ENCODE measurements around the gene BIRC2.
A peak's percentile ranks its signal among the peaks of the same experiment; 100 is the strongest.

BIRC2 gene

DNA sequence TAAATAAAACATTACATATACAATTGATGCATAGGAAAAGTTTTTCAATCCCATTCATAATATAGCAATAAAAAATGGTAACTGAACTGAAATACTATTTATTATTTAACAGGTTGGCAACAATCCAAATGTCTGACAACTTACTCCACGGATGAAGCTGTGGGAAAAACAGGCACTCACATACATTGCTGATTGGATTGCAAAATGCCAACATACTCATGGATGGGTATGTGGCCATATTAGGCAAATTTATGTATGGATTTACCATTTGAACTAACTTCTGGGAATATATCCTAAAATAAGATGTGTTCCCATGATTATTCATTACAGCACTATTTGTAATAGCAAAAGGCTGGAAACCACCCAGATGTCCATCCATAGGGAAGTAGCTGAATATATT, 3.2 kb upstream of the BIRC2 start:
- Histone ChIP-seq H3K9me3 (replicated peaks; ENCODE audit: insufficient read depth, low read length) (no peaks in the 10 kb centered on the region), H3K9me2 (replicated peaks; ENCODE audit: insufficient read depth, low read length) (no peaks in the 10 kb centered on the region), H3K4me3 (ENCODE audit: low read length) (no peak overlapping the region), H3K9ac (ENCODE audit: low read length) (no peak overlapping the region), H3K27ac (ENCODE audit: low read length) (no peak overlapping the region), H3F3A (ENCODE audit: insufficient read depth, low read length) (peaks cover 17% of the 10 kb centered on the region), H2AFZ (ENCODE audit: low read length) (no peak overlapping the region), H3K4me2 (ENCODE audit: low read depth, low read length) (no peak overlapping the region), H4K20me1 (ENCODE audit: insufficient read depth, low read length) (no peaks in the 10 kb centered on the region), H3K27me3 (replicated peaks; ENCODE audit: insufficient read depth, low read length) (no peaks in the 10 kb centered on the region), H3K79me2 (ENCODE audit: low read length) (peaks cover 22% of the 10 kb centered on the region), H3K4me1 (ENCODE audit: low read length) (peaks cover 12% of the 10 kb centered on the region; the same call in 1 of the 2 replicates), H3K36me3 (replicated peaks; ENCODE audit: insufficient read depth, low read length) (no peaks in the 10 kb centered on the region)
- no peak for DNase-seq
- TF ChIP-seq EZH2phosphoT487 (IDR thresholded peaks at IDR 0.05; ENCODE audit: low read length) (no peak), EZH2 (optimal IDR thresholded peaks at IDR 0.05; ENCODE audit: low read depth, low read length) (no peak)
- TF ChIP-seq, protein P1, sequence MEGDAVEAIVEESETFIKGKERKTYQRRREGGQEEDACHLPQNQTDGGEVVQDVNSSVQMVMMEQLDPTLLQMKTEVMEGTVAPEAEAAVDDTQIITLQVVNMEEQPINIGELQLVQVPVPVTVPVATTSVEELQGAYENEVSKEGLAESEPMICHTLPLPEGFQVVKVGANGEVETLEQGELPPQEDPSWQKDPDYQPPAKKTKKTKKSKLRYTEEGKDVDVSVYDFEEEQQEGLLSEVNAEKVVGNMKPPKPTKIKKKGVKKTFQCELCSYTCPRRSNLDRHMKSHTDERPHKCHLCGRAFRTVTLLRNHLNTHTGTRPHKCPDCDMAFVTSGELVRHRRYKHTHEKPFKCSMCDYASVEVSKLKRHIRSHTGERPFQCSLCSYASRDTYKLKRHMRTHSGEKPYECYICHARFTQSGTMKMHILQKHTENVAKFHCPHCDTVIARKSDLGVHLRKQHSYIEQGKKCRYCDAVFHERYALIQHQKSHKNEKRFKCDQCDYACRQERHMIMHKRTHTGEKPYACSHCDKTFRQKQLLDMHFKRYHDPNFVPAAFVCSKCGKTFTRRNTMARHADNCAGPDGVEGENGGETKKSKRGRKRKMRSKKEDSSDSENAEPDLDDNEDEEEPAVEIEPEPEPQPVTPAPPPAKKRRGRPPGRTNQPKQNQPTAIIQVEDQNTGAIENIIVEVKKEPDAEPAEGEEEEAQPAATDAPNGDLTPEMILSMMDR (IDR thresholded peaks at IDR 0.05; ENCODE audit: low read length) = no peak

DNA sequence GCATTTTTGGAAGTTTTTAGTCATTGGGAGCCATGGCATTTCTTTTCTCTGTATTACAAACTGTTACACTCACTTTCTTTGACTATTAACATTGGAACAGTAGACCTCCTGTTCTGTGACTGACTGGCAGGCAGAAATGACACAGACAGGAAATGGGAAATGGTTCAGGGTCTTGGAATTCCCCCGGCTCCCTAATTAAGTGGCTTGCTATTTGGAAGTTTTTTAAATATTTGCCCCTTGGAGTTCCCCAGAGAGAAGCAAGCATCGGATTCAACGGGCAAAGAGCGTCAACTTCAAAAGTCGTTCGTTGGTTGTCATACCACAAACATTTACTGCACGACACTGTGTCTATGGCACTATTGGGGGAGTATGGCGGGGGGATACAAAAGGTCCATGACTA, 1.1 kb upstream of the BIRC2 start:
- peaks cover 17% of the 10 kb centered on the region for H3F3A ChIP-seq (ENCODE audit: insufficient read depth, low read length)
- H3K9me2 ChIP-seq (replicated peaks; ENCODE audit: insufficient read depth, low read length) = no peaks in the 10 kb centered on the region
- peaks cover 39% of the 10 kb centered on the region for H3K79me2 ChIP-seq (ENCODE audit: low read length)
- H2AFZ ChIP-seq (ENCODE audit: low read length) = no peak overlapping the region
- TF ChIP-seq, protein P1 (IDR thresholded peaks at IDR 0.05; ENCODE audit: low read length) = no peak
- peaks cover 15% of the 10 kb centered on the region; the same call in 1 of the 2 replicates for H3K4me1 ChIP-seq (ENCODE audit: low read length)
- H3K27ac ChIP-seq (ENCODE audit: low read length) = no peak overlapping the region
- H3K4me3 ChIP-seq (ENCODE audit: low read length) = peak overlapping the region; percentile 88
- H3K9me3 ChIP-seq (replicated peaks; ENCODE audit: insufficient read depth, low read length) = no peaks in the 10 kb centered on the region
- DNase-seq = no peak
- H3K9ac ChIP-seq (ENCODE audit: low read length) = peak overlapping the region; percentile 91; the same call in 1 of the 2 replicates
- H4K20me1 ChIP-seq (ENCODE audit: insufficient read depth, low read length) = no peaks in the 10 kb centered on the region
- no peaks in the 10 kb centered on the region for H3K27me3 ChIP-seq (replicated peaks; ENCODE audit: insufficient read depth, low read length)
- no peaks in the 10 kb centered on the region; the same call in 1 of the 2 replicates for H3K36me3 ChIP-seq (replicated peaks; ENCODE audit: insufficient read depth, low read length)
- H3K4me2 ChIP-seq (ENCODE audit: low read depth, low read length) = peak overlapping the region; percentile 52

DNA sequence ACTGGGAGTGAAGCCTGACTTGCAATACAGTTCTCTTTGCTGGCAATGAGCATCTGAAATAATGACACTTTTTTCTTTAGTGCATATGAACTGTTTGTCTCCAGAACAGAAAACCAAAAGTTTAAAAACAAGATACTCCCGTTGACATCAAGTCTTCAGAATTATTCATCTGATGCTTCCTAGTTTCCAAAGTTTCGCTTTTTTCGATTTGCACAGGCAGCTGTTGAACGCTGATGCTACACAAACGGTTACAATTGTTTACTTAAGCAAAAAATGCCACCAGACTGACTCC, 612 bp upstream of the BIRC2 start:
- no peaks in the 10 kb centered on the region for H3K9me2 ChIP-seq (replicated peaks; ENCODE audit: insufficient read depth, low read length)
- no peaks in the 10 kb centered on the region for H3K9me3 ChIP-seq (replicated peaks; ENCODE audit: insufficient read depth, low read length)
- peak; percentile 14 for DNase-seq
- peaks cover 39% of the 10 kb centered on the region for H3K79me2 ChIP-seq (ENCODE audit: low read length)
- H4K20me1 ChIP-seq (ENCODE audit: insufficient read depth, low read length) = no peaks in the 10 kb centered on the region
- H3K27ac ChIP-seq (ENCODE audit: low read length) = peak overlapping the region; percentile 94
- no peaks in the 10 kb centered on the region for H3K27me3 ChIP-seq (replicated peaks; ENCODE audit: insufficient read depth, low read length)
- peak overlapping the region; percentile 88 for H3K4me3 ChIP-seq (ENCODE audit: low read length)
- no peaks in the 10 kb centered on the region; the same call in 1 of the 2 replicates for H3K36me3 ChIP-seq (replicated peaks; ENCODE audit: insufficient read depth, low read length)
- TF ChIP-seq, protein P1 (IDR thresholded peaks at IDR 0.05; ENCODE audit: low read length) = no peak
- no peak for TF ChIP-seq EZH2phosphoT487 (IDR thresholded peaks at IDR 0.05; ENCODE audit: low read length)
- no peak for TF ChIP-seq EZH2 (optimal IDR thresholded peaks at IDR 0.05; ENCODE audit: low read depth, low read length)
- H3F3A ChIP-seq (ENCODE audit: insufficient read depth, low read length) = peaks cover 17% of the 10 kb centered on the region
- peak overlapping the region; percentile 97 for H2AFZ ChIP-seq (ENCODE audit: low read length)
- H3K9ac ChIP-seq (ENCODE audit: low read length) = peak overlapping the region; percentile 91
- peak overlapping the region; percentile 52 for H3K4me2 ChIP-seq (ENCODE audit: low read depth, low read length)
- peaks cover 15% of the 10 kb centered on the region; the same call in 1 of the 2 replicates for H3K4me1 ChIP-seq (ENCODE audit: low read length)
